Glutamatergic neuron (in vitro differentiated cells): Measurements from ENCODE around the gene UBE2Q1. TPM values are rescaled to one million over a fixed set of nuclear protein-coding genes. Genes with fewer than 3 reads are reported as not detected.
A peak's percentile ranks its signal among the peaks of the same experiment; 100 is the strongest.

Experiments used
- DNase-seq: peaks from one replicate; pipeline ENCODE4 v3.0.0; 2022
- H3K27ac Mint-ChIP-seq: one replicate; pipeline ENCODE4 v1.8.0; 2020; ENCODE audit warnings: mild to moderate bottlenecking, mixed read lengths, inconsistent platforms; ENCODE audit not compliant: unreplicated experiment
- H3K27me3 Mint-ChIP-seq: one replicate; pipeline ENCODE4 v1.8.0; 2020; ENCODE audit warnings: mild to moderate bottlenecking, moderate library complexity, mixed read lengths, inconsistent platforms; ENCODE audit not compliant: unreplicated experiment
- H3K36me3 Mint-ChIP-seq: one replicate; pipeline ENCODE4 v1.8.0; 2020; ENCODE audit warnings: mild to moderate bottlenecking, mixed read lengths, inconsistent platforms; ENCODE audit not compliant: unreplicated experiment
- H3K4me1 Mint-ChIP-seq: one replicate; pipeline ENCODE4 v1.8.0; 2020; ENCODE audit warnings: mild to moderate bottlenecking, low read depth, mixed read lengths, inconsistent platforms; ENCODE audit not compliant: unreplicated experiment
- H3K4me3 Mint-ChIP-seq: one replicate; pipeline ENCODE4 v1.8.0; 2020; ENCODE audit warnings: mild to moderate bottlenecking, mixed read lengths, inconsistent platforms; ENCODE audit not compliant: unreplicated experiment
- H3K9me3 Mint-ChIP-seq: one replicate; pipeline ENCODE4 v1.8.0; 2020; ENCODE audit warnings: mild to moderate bottlenecking, moderate library complexity, mixed read lengths, inconsistent platforms; ENCODE audit not compliant: unreplicated experiment
- CTCF ChIP-seq: fragments of 200-600 bp; sonication (generic); IDR thresholded peaks from one replicate; pipeline ENCODE4 v1.5.0; 2021; ENCODE audit not compliant: partially characterized antibody, unreplicated experiment
- total RNA-seq: library from RNA; stranded (reverse); fragmentation: NEBNext Ultra II Directional; extraction: Animal tissue kit (Norgen Biotek cat#: 25700); gene quantifications from one replicate; pipeline ENCODE4 v1.2.1, GENCODE V29; 2021; ENCODE audit not compliant: unreplicated experiment

Gene UBE2Q1
- total RNA-seq, 1 donor from 2014 or later = 80.5 TPM

DNA sequence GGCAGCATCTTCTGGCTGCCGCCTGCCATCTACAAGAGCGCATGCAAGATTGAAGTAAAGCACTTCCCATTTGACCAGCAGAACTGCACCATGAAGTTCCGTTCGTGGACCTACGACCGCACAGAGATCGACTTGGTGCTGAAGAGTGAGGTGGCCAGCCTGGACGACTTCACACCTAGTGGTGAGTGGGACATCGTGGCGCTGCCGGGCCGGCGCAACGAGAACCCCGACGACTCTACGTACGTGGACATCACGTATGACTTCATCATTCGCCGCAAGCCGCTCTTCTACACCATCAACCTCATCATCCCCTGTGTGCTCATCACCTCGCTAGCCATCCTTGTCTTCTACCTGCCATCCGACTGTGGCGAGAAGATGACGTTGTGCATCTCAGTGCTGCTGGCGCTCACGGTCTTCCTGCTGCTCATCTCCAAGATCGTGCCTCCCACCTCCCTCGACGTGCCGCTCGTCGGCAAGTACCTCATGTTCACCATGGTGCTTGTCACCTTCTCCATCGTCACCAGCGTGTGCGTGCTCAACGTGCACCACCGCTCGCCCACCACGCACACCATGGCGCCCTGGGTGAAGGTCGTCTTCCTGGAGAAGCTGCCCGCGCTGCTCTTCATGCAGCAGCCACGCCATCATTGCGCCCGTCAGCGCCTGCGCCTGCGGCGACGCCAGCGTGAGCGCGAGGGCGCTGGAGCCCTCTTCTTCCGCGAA, 12.9 kb upstream of the UBE2Q1 start:
- H3K27ac Mint-ChIP-seq = peak overlapping the region; percentile 26
- peaks cover 33% of the 10 kb centered on the region for H3K4me1 Mint-ChIP-seq
- H3K4me3 Mint-ChIP-seq = peak overlapping the region; percentile 40
- H3K9me3 Mint-ChIP-seq = peaks cover 15% of the 10 kb centered on the region
- H3K36me3 Mint-ChIP-seq = peaks cover 11% of the 10 kb centered on the region
- no peak for DNase-seq
- no peak for TF ChIP-seq CTCF
- H3K27me3 Mint-ChIP-seq = peaks cover 11% of the 10 kb centered on the region

GRCh38 chr1:154568157-154568815, 9.8 kb upstream of the UBE2Q1 start:
- peaks cover 11% of the 10 kb centered on the region for H3K4me1 Mint-ChIP-seq
- peaks cover 9% of the 10 kb centered on the region for H3K9me3 Mint-ChIP-seq
- no peak for TF ChIP-seq CTCF
- DNase-seq = no peak
- H3K36me3 Mint-ChIP-seq = peaks cover 11% of the 10 kb centered on the region
- H3K27me3 Mint-ChIP-seq = peaks cover 11% of the 10 kb centered on the region
- H3K4me3 Mint-ChIP-seq = peak overlapping the region; percentile 96
- peak overlapping the region; percentile 72 for H3K27ac Mint-ChIP-seq

DNA sequence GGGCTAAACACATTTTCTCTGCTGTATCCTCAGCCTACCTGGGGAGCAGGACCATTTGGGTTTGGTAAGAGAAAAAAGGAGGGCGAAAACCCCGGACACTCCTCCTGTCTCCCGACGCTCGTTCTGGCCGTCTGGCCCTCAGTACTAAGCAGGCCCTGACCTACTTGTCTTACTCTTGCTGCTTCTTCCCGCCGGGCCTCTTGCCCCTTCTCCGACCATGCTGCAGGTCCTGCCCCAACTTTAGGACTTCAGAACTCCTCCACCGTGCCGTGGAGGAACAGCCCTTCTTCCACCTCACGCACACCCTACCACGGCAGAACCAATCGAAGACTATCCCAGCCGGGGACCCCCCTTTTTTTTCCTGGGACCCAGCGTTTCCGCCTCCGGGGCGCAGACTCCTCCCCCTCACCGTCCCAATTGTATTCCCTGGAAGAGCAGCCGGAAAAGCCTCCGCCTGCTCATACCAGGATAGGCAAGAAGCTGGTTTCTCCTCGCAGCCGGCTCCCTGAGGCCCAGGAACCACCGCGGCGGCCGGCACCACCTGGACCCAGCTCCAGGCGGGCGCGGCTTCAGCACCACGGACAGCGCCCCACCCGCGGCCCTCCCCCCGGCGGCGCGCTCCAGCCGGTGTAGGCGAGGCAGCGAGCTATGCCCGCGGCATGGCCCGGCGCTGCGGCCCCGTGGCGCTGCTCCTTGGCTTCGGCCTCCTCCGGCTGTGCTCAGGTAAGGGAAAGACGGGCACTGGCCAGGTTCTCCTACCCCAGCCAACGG, 9.1 kb upstream of the UBE2Q1 start, which contains the start of gene CHRNB2:
Gene CHRNB2, plus strand, starts transcription at position 393 of the 771 bp plus-strand sequence. Its CDS starts 267 bp downstream, at position 660.
- TF ChIP-seq CTCF = no peak
- Mint-ChIP-seq H3K4me1 (peaks cover 7% of the 10 kb centered on the region), H3K4me3 (peak within 1 kb of the TSS; percentile 100), H3K36me3 (peaks cover 11% of the 10 kb centered on the region), H3K27ac (peak within 1 kb of the TSS; percentile 95), H3K9me3 (peaks cover 8% of the 10 kb centered on the region), H3K27me3 (peaks cover 11% of the 10 kb centered on the region)
- peak; percentile 81 for DNase-seq

- peaks cover 2% of the 10 kb centered on the region for H3K4me1 Mint-ChIP-seq
- H3K4me3 Mint-ChIP-seq = no peak overlapping the region
- TF ChIP-seq CTCF = no peak
- H3K36me3 Mint-ChIP-seq = peaks cover 3% of the 10 kb centered on the region
- H3K27ac Mint-ChIP-seq = no peak overlapping the region
- peaks cover 4% of the 10 kb centered on the region for H3K9me3 Mint-ChIP-seq
- DNase-seq = no peak
- peaks cover 6% of the 10 kb centered on the region for H3K27me3 Mint-ChIP-seq
Observed at GRCh38 chr1:154565876-154566275, 7.4 kb upstream of the UBE2Q1 start.
